GM21576 (cell line): ENCODE data around the gene CDIP1.
A peak's percentile ranks its signal among the peaks of the same experiment; 100 is the strongest.

Source experiments
- ATAC-seq: cut with Tn5 transposase; IDR thresholded peaks from one replicate; pipeline ENCODE4 v1.9.1; 2021; ENCODE audit warnings: mild to moderate bottlenecking, moderate library complexity; ENCODE audit not compliant: unreplicated experiment

Gene CDIP1

DNA sequence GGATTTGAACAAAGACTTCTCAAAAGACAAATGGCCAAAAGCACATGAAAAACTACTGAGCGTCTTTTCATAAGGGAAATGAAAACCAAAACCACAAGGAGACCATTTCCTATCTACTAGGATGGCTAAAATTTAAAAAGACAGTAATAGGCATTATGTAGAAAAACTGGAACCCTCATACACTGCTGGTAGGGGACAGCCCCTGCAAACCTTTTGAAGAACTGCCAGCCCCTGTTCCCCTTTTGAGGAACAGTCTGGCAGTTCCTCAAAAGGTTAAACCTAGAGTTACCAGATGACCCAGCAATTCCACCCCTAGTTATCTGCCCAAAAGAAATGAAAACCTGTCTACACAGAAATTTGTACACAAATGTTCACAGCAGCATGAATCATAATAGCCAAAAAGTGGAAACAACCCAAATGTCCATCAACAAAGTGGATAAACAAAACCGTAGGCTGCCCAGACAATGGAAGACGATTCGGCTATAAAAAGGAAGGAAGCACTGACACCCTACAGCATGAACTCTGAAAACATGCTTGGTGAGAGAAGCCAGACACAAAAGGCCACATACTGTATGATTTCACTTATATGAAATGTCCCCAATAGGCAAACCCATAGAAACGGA is 22.9 kb downstream of the CDIP1 start:
- ATAC-seq, result peak; percentile 66

DNA sequence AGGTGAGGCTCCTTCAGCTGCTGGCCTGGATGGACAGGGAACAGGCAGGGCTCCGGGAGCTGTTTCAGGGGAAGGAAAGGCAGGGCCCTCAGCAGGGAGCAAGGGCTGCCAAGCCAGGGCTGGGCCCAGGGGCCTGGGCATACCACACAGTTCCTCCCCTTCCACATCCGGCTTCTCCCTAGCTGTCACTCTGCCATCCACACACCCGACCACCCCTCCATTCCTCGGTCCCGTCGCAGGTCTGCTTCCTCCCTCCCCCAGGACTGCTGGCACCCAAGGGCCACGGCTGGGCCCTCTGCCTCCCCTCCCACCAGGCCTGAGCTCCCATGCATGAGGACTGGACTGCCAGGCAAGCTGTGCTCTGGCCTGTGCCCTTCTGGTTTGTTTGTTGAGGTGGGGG is 24.0 kb downstream of the CDIP1 start:
- ATAC-seq, result no peak

DNA sequence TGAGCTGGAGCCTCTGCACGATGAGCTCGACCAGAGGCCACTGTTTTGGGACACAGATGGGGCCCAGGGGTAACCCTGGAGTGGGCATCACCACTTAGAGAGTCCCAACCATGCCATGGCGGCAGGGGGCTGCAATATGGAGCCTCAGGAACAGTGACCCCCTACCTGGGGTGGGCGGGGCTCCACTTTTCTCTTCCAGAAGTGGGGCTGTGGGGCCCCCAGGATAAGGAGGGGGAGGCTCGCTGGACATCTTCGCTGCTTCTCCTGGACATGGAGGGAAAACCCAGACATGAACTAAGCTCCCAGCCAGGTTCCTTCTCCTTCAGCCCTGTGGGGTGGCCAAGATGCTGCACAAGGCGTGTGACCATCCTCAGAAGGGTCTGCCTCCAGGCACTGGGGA is 24.7 kb downstream of the CDIP1 start:
- ATAC-seq, result no peak

DNA sequence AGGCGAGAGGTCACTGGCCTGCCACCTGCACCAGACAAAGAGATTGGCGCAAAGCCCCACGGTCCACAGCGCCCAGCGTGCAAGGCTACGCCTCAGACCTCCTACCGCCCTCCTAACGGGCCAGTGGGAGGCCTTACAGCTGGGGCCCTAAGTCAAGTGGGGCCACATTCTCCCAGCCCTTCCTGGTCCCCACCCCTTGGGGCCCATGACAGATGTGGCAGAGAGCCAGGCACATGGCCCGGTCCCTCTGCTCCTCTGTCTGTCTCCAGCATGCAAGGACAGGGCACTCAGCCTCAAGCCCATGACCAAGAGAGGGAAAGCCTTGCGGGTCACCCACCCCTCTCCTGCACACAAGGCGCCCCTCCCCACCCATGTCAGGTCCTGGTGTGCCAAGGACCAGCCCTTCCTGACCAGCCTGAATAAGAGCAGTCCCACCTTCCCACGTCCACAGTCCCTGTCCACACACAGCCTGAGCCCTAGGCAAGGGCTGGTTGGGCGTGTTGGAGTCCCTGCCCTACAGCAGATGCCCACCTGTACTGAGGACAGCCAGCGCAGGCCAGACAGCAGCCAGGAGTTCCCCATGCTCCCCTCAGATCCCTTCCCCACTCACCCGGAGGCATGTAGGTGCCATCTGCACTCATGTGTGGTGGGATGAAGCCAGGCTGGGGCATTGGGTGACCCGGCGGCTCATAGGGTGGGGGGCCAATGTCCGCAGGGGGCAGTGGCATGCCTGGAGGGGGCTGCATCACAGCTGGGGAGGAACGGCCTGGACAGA is 25.3 kb downstream of the CDIP1 start:
- ATAC-seq, result no peak

DNA sequence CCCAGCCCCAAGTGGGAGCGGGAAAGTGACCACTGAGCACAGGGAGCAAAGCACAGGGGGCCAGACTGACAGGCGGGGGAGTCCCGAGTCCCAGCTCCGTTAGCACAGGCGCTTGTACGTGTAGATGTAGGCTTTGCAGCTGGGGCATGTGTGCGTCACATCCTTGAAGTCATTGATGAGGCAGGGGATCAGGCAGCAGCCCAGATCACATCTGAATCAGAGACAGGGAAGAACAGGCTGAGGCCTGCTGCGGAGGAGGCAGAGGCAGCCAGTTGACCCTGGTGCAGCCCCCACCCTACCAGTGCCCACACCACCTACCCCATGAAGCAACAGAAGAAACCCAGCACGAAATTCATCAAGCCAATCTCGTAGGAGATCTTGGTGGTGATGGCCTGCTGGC is 26.1 kb downstream of the CDIP1 start:
- ATAC-seq, result no peak

DNA sequence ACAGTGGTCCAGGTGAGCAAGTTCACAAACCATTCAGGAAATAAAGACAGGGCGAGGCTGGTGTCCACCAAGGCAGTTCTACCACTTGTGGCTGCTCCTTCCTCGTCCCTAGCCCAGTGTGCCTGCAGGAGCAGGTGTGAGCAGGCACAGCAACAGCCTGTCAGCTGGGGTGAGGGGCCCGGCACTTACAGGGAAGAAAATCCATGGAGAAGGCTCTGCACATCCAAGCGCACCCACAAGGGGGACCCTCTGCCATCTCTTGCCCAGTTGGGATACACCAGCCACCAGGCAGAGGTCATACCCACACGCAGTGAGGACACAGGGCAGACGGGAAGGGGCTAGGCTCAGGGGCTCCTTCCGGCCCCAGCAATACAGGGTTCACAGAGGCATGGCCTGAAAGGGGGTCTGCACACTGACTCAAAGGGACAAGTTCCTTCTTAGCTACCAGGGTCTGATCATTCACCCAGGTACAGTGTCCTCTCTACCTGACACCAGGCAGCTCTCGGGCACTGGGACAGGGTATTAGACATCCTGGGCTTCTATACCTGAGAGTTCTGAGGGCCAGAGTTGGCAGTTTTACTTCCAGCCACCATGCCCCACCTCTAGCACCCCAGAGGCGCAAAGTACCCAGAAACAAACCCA is 27.0 kb downstream of the CDIP1 start:
- ATAC-seq, result no peak

DNA sequence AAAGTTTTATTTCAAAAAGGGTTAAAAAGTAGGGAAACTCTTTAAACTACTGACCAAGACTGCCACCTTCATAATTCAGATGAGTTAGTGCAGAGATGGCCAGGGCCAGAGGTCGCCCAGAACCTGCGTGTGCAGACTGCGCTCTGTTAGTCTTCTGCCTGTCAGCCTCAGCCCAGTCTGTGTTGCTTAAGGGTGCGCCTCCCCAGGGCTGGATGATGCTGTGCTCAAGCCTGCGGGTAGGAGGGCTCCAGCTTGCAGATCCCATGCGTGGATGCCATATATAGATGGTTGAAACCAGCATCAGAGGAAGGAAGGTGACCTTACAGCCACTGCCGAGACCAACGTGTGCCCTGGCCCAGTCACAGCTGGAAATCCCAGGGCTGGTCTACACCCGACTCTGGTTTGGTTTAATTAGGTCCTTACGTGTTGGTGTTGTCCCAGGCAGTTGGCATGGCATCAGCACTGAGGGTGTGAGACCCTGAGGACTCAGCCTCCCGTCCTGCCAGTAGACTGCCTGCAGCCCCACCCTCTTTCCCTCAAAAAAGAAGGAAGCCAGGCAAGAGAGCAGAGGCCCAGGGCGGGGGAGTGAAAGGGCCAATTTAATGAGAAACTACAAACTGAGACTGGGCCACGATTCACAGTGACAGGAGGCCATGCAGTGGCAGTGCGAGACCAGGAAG is 27.7 kb downstream of the CDIP1 start:
- ATAC-seq, result no peak

DNA sequence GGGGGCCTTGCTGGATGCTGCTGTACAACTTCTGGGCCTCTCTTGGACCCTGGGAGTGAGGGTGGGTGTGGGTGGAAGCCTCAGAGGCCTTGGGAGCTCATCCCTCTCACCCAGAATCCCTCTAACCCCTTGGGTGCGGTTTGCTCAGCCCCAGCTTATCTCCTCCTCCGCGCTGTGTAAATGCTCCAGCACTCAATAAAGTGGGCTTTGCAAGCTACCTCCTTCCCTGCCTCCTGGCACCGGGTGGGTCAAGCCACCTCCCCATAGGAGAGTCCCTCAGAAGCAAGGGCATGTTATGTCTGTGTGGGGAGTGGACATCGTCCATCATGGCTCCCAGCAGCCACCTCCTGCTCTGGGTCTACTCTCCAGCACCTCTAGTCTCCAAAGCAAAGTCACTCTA is 28.4 kb downstream of the CDIP1 start:
- ATAC-seq, result no peak

DNA sequence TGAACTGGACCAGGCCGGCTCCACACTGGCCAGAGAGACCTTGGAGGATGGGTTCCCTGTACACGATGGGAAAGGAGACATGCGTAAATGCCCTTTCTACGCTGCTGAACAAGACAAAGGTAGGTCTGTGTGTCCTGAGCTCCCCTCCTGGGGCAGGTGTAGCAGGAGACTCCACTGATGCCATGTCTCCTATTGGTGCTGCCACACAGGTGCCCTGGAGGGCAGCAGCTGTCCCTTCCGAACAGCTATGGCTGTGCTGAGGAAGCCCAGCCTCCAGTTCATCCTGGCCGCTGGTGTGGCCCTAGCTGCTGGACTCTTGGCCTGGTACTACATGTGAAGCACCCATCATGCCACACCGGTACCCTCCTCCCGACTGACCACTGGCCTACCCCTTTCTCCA is 29.2 kb downstream of the CDIP1 start:
- no peak for ATAC-seq

DNA sequence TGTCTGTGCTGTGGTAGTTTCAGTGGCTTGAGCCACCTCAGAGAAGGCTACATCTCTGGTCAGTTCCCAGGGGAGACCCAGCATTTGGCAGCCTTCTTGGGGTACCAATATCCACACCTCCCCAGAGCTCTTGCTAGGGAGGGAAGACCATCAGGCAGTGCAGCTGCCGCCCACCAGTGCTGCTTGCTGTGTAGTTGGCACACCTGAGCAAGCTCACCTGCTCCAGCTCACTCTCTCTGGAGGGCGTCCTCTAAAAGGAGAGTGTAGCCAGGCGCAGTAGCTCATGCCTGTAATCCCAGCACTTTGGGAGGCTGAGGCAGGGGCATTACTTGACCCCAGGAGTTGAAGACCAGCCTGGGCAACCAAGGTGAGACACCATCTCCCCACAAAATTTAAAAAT is 29.8 kb downstream of the CDIP1 start:
- no peak for ATAC-seq

DNA sequence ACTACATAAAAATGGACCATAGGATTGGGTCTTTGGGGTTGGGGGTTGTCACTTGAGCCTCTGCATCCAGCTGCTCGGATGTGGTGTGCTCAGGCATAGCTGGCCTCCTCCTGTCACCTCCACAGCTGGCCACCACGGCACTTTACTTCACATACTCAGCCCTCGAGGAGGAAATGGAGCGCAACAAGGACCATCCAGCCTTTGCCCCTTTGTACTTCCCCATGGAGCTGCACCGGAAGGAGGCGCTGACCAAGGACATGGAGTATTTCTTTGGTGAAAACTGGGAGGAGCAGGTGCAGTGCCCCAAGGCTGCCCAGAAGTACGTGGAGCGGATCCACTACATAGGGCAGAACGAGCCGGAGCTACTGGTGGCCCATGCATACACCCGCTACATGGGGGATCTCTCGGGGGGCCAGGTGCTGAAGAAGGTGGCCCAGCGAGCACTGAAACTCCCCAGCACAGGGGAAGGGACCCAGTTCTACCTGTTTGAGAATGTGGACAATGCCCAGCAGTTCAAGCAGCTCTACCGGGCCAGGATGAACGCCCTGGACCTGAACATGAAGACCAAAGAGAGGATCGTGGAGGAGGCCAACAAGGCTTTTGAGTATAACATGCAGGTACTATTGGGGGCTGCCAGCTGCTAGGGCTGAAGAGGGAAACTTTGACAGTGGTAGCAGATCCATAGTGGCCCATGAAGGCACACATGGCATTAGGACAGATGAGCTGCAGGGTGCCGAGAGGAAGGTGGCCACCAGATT is 30.8 kb downstream of the CDIP1 start:
- ATAC-seq, result no peak

DNA sequence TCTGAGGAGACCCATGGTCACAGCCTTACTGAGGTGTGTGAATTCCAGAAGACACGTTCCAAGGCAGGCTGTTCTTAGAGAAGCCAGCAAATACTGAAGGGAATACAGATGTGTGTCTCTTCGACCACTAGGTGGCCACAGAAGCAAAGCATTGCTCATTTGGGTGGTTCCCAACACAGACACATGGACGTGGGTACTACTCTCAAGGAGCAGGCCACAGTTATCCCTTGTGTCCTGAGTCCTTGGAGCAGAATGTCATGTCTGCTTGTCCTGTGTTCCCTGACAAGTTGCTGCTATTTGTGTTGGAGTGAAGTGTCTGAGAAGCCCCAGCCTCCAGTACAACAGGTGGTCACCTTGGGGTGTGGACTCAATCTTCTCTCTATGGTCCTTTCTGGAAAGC is 32.1 kb downstream of the CDIP1 start:
- no peak for ATAC-seq

DNA sequence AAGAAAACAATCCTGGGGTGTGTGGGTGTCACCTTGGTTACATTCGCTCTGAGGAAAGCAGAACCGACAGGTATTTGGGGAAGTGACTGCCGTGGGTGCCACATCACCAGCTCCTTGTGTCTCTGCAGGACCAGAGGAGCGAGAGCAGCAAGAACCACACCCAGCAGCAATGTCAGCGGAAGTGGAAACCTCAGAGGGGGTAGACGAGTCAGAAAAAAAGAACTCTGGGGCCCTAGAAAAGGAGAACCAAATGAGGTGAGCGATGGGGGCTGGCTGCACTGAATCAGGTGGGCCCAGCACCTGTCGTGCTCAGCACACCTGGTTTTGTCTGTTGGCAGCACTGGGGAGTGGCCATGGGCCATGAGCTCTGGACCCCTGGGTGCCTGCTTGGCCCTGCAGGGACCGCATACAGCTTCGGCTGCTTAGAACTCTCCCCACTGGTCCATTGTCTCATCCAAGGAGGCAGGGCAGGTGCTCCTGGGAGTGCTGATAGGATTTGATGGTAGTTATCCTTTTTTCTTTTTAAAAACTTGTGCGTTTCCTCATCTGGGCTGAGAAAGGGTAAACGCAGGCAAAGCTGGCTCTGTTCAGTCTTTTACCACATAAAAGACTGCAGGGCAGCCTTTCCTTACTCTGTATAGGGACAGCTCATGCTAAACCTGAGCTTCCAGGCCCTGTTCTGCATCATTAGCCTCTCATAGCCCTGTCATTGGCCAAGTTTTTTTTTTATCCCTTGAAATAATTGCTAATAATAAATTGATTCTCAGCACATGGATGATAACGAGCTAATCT is 33.0 kb downstream of the CDIP1 start:
- ATAC-seq, result peak; percentile 76

DNA sequence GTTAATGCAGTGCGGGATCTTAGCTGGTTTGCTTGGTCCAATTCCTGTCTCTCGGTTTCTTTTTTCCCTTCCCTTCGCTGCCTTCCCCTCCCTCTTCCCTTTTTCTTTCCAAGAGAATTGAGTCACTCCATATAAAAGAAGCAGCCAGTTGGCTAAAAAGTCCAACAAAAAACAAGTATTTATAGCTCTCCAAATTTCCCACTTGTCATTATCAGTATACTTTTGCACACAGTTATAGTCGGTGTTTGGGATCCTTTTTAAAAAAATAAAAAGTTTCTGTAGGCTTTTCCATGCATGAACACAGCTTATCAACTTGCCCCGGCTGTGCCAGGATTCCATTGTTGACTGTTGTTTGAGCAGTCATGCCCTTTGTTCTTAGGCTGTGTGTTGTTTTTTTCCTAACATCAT is 37.5 kb downstream of the CDIP1 start:
- ATAC-seq, result no peak

DNA sequence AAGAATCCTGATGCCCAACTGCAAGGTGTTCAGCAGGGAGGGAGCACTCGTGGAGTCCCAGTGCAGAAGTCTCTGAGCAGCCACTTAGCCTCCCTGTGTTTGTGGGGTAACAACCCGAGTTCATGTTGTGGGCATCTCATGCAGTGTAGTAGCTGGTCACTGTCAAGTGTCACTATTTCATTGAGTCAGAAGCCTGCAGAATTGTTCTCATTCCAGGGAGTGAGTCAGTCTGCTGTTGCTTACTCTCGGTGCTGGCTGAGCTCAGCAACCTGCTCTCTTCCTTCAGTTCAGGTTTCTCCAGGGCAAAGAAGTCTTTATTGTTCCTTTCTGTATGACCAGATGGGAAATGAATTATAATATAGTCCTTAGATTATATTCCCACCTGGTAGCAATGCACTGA is 38.3 kb downstream of the CDIP1 start:
- no peak for ATAC-seq

DNA sequence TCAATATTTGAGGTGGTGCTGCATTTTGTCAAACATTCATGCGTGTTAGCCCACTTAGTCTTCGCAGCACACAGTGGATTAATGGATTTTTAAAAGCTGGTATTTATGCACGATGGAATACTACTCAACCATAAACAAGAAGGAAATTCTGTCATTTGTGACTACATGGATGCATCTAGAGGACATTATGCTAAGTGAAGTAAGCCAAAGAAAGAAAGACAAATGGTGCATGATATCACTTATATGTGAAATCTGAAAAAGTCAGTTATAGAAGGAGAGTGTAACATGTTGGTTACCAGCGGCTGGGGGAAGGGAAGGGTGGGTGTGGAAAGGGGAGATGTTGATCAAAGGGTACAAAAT is 39.4 kb downstream of the CDIP1 start:
- no peak for ATAC-seq

DNA sequence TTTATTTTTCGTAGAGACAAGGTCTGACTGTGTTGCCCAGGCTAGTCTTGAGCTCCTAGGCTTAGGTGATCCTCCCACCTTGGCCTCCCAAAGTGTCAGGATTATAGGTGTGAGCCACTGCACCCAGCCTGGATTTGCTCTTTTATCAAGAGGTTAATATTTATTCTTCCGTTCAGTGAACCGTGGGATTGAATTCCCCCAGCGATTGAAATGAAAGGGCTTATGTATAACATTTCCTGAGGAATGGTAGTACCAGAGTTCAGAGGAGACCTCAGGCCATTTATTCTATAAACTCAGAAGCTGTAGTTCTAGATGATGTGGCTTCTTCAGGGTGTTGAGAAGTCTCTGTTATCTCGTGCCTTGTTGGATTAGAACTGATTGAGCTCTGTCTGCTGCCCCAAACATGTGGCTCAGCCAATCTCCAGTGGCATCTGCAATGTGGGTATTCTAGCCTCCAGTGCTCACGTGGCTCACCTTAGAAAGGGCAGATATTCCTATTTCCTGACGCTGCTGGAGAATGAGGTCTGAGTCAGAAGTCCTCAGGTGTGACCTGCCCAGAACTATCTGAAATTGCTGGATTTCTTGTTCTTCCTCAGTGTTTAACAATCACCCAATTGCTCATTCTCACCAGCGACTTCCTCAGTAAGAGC is 39.9 kb downstream of the CDIP1 start:
- ATAC-seq, result no peak

DNA sequence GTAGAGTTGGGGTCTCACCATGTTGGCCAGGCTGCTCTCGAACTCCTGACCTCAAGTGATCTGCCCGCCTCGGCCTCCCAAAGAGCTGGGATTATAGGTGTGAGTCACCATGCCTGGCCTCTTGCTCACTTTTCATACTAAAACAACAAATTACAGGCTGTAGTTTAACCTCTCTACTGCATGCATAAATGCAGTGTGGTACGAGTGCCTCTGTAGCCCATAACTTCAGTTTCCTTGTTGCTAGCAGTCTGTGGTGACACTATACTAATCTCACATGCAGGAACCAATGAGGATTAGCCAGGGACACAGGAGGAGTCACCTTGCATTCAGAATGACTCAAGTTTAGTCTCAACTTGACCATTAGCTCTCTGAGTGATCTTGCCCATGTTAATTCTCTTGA is 42.3 kb downstream of the CDIP1 start:
- ATAC-seq, result no peak

DNA sequence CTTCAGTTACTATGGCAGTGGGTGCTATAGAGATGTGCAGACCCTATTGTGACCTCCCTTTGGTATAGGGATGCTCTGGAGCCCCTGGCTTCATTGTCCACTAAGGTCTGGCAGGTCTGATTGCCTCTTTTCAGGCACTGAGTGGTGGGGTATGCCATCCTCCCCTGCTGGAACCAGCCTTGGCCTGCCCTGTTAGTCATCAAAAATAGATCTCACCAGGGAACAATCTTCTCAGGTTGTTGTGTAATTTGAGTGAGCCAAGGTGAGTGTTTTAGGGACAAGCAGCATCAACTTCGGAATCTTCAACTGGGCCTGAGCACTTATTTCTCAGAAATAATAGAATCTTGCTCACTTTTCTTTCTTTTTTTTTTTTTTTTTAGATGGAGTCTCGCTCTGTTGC is 42.8 kb downstream of the CDIP1 start:
- ATAC-seq, result no peak
